Measurements from ENCODE around the gene TOGARAM2.

TOGARAM2 gene

GRCh38 chr2:28981016-28981441, at the start of gene TOGARAM2:
Gene TOGARAM2 (plus strand): TSS chr2:28981298. CDS start chr2:28994835, 13,537 bp downstream.
- no peak for DNase-seq (ENCODE audit: low spot score)

DNA sequence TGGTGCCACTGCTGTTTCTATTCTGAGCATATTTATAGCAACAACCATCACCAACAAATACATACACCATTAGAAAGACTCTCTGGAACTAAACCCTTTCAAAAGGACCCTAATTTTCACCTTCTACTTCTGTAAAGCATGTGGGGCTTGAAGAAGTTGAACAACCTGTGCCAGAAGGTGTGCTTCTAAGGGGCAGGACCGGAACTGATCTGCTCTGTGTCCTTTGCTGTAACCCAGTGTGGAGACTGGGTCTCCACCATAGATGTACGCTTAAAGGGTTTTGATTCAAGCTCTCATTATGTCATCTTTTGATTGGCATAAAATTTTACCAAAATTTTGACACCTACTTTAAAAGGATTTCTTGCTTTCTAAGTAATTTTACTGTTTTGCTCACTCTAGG, 46.3 kb upstream of the TOGARAM2 start:
- DNase-seq (ENCODE audit: low spot score), result no peak

GRCh38 chr2:28941008-28941407, 40.1 kb upstream of the TOGARAM2 start:
- DNase-seq (ENCODE audit: low spot score), result no peak

GRCh38 chr2:28944535-28945248, 36.4 kb upstream of the TOGARAM2 start:
- DNase-seq (ENCODE audit: low spot score), result no peak

GRCh38 chr2:28948160-28948559, 32.9 kb upstream of the TOGARAM2 start:
- DNase-seq (ENCODE audit: low spot score), result no peak

- no peak for DNase-seq (ENCODE audit: low spot score)
Measured at GRCh38 chr2:28949190-28949589, 31.9 kb upstream of the TOGARAM2 start.

- no peak for DNase-seq (ENCODE audit: low spot score)
Measured at GRCh38 chr2:28949617-28950305, 31.3 kb upstream of the TOGARAM2 start.

DNA sequence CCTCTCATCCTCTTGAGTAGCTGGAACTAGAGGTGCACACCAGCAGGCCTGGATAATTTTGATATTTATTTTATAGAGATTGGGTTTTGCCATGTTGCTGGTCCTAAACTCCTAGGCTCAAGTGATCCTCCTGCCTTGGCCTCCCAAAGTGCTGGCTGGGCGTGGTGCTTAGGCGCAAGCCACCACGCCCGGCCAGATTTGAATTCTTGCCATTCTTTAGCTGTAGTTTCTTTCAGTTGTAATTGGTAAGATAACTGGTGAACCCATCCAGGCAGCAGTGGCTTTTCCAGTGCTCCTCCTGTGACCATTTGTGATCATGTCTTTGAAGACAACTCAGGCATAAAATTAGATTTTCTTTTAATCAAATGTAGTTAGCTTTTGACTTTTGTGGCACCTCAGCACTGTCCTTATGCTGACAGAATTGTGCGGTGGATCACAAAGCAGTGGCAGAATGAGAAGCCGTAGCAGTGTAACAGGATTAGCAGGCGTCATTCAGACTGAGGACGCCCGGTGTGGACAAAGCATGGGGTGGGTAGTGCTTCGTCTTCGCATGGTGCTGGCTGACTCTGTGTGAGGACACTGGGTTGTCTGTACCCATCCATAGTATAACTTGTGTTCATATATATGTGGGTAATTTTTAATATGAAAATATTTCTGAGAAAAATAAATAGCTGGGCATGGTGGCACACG, 30.0 kb upstream of the TOGARAM2 start:
- no peak for DNase-seq (ENCODE audit: low spot score)

GRCh38 chr2:28951910-28952835, 28.9 kb upstream of the TOGARAM2 start:
- no peak for DNase-seq (ENCODE audit: low spot score)

DNA sequence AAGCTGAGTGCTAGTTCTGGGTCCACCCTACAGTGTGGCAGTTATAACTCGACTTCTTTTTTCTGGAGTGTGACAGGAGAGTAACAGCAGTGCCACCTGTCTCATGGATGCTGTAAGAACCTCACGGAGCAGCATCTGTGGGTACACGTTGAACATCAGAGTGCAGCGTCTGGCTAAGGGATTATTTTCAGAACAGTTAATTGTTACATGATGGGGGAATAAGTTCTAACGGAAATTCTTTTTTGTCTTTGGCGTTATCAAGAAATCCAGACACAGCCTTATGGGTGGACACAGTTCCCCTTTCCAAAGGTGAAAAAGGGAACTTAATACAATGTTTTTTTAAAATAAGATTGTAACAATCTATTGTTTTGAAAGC, 28.3 kb upstream of the TOGARAM2 start:
- no peak for DNase-seq (ENCODE audit: low spot score)

- no peak for DNase-seq (ENCODE audit: low spot score)
Measured at GRCh38 chr2:28955467-28955866, 25.6 kb upstream of the TOGARAM2 start.

- DNase-seq (ENCODE audit: low spot score), result no peak
Measured at GRCh38 chr2:28956415-28956826, 24.7 kb upstream of the TOGARAM2 start.

DNA sequence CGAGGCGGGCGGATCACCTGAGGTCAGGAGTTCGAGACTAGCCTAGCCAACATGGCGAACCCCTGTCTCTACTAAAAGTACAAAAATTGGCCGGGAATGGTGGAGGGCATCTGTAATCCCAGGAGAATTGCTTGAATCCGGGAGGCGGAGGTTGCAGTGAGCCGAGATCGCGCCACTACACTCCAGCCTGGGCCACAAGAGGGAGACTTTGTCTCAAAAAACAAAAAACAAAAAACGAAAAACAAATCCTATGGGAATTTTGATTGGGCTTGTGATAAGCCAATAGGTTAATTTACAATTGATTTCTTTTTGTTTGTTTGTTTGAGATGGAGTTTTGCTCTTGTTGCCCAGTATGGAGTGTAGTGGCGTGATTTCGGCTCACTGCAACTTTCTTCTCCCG, 24.2 kb upstream of the TOGARAM2 start:
- DNase-seq (ENCODE audit: low spot score), result no peak

DNA sequence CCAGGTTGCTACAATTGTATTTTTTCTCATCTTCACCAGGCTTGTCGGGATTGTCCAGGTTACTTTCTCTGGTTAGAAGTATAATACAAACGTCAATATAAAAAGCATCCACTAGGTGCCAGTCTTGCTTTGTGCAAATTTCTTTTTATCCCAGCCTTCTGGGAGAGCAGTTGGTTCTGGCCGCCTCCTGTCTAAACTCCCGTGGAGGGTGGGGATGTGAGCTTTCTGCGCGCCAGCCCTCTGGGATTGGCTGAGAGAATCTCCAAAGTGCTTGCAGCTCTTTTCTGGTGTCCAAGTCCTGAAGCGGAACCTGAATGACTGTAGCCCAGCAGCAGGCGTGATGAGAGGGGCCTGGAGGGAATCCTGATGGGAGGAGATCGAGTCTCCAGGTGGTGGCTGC, 22.4 kb upstream of the TOGARAM2 start:
- DNase-seq (ENCODE audit: low spot score), result no peak

DNA sequence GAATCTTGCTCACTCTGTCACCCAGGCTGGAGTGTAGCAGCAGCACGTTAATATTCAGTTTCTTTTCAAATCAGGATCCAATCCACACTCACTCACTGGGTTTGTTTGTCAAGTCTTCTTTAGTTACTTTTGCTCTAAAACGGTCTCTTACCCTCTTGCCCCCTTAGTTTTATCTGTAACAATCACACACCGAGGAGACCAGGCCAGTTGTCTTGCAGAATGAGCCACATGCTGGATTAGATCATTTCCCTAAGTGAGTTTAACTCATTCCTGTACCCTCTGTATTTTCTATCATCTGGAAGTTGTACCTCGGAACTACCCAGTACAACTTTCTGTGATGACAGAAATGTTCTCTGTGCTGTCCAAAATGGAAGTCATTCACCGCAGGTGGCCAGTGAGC, 20.7 kb upstream of the TOGARAM2 start:
- no peak for DNase-seq (ENCODE audit: low spot score)

- DNase-seq (ENCODE audit: low spot score), result no peak
Measured at GRCh38 chr2:28962505-28962904, 18.6 kb upstream of the TOGARAM2 start.

DNA sequence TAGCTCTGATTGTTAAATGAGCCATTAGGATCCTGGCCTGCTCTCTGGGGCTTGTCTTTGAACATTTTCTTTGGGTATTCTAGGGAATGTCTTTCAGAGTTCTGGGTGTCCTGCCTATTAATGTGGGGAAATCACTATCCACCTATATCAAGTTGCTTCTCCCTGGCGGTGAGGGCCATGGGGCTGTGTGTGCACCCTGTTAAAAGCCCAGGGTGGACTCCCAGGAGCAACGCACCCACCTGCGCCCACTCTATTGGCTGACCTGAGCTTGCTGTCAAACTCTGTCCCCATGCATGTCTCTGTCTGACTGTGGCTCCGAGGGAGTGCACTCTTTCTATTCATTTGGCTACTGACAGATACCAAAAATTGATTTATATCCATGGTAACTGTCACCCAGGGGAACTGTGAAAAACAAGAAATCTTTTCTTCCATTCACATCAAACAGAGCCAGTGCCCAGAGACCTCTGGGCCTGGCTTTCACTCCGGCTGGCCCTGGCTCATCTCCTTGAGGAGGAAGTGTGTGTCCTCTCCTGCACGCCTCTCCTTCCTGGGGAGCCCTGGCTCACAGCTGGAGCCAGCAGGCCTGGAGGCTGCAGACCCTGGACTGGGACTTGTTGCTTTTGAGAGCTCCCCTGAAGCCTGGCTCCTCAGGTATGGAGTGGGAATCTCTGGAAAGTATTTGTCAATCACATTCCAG, 10.5 kb upstream of the TOGARAM2 start:
- DNase-seq (ENCODE audit: low spot score), result no peak

GRCh38 chr2:28972778-28973335, 8.2 kb upstream of the TOGARAM2 start:
- DNase-seq (ENCODE audit: low spot score), result no peak

- DNase-seq (ENCODE audit: low spot score), result no peak
Measured at GRCh38 chr2:28974252-28974651, 6.8 kb upstream of the TOGARAM2 start.

DNA sequence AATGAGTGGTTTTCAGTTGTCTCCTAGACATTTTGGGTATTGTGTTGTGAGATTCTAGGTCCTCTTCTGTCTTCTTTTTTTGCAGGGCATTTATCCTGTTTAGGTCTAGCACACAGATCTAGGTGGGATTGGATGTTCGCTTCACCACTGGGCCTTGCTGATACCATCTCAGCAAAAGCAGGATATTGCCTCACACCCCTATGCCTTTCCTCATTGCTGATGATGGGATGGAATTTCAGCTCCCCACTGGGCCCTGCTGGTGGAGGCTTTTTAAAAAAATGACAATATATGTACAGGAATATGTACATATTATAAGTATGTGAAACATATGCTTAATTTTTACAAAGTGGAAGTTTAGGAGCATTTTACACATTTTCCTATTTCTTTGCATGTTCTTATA, 5.4 kb upstream of the TOGARAM2 start:
- DNase-seq (ENCODE audit: low spot score), result no peak

DNA sequence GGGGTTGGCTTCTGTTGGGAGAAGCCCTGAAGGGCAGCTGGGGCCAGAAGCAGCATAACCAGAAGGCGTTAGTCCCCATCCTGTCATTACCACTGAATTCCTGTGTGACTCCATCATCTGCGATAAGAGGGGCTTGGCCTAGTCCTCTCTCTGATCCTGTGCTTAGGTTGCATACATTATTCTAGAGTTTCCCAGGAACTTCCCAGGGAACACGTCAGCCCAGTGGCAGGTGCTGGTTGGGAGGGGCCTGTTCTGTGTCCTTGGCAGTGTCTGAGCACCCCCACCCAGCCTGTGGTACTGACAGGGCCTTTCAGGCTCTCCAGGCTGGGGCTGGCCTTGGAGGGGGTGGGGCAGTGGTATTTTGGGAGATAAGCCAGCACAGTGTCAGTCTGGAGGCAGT, 4.5 kb upstream of the TOGARAM2 start:
- DNase-seq (ENCODE audit: low spot score), result no peak

Measured in left forelimb (tissue), 1 donor.